HCT116 (cell line): ENCODE results near the gene DCAF11. TPM values are rescaled to one million over a fixed set of nuclear protein-coding genes. Genes with fewer than 3 reads are reported as not detected.
"Not testable (repeated sequence)": the region's sequence is repeated elsewhere in the genome, so short reads cannot be mapped to it uniquely, and the experiment has no call there.

Experiments used
- ATAC-seq: fragments of 200-7000 bp; cut with Tn5 transposase; 2 replicates; pipeline ENCODE4 v1.9.1; 2020; ENCODE audit warnings: mild to moderate bottlenecking, moderate library complexity
- BruUV-seq: library from RNA; stranded (reverse); fragments of 400-500 nt; replicated peaks from 2 replicates; lab custom pipeline; 2021; lab: Mats Ljungman, UMichigan
- CTCF ChIA-PET: fragments of 300-600 bp; sonication (Branson Sonifier 250); formaldehyde crosslinking; loops from one replicate; lab custom pipeline; 2021; ENCODE audit warnings: antibody characterized with exemption; lab: Charles Lee
- POLR2A ChIA-PET: fragments of 300-600, 350-600 bp; sonication (Branson Sonifier 250); formaldehyde crosslinking; loops from one replicate; lab custom pipeline; 2021; ENCODE audit warnings: antibody characterized with exemption; lab: Charles Lee
- RAD21 ChIA-PET, 2 experiments: fragments of 300-600 bp; sonication (Branson Sonifier 250); formaldehyde crosslinking; loops; one replicate each; lab custom pipeline; 2023; ENCODE audit warnings: low total read pairs in 2 of 2; ENCODE audit not compliant: uncharacterized antibody in 2 of 2, unreplicated experiment in 2 of 2, low non-redundant PET in 1 of 2; lab: Charles Lee
- DNase-seq: peaks from one replicate; pipeline ENCODE4 v3.0.0-alpha.2; 2010; ENCODE audit warnings: low read depth, low spot score
- H2AFZ ChIP-seq: fragments of 200-600 bp; shearing (Covaris generic), sonication (generic); 2 replicates; pipeline ENCODE4 v1.6.1; 2017; ENCODE audit warnings: low read depth, mixed run types, mixed read lengths, antibody characterized with exemption, low read length; ENCODE audit not compliant: poor library complexity, severe bottlenecking
- H3K27ac ChIP-seq: 2 replicates; pipeline ENCODE4 v1.5.1; 2012; ENCODE audit warnings: low read depth, low read length
- H3K27me3 ChIP-seq: fragments of 200-600 bp; sonication (generic); 2 replicates; pipeline ENCODE4 v1.6.1; 2016; ENCODE audit warnings: mixed run types, low read length, mixed read lengths; ENCODE audit not compliant: insufficient read depth
- H3K36me3 ChIP-seq, 2 experiments: fragments of 200-500 bp in 1 of 2; fragments of 200-600 bp in 1 of 2; sonication (Bioruptor generic) in 1 of 2; sonication (generic) in 1 of 2; 2 replicates each; pipeline versions ENCODE4 v1.5.1 to v1.6.1; 2014 to 2016; ENCODE audit warnings: low read length in 2 of 2, inconsistent platforms in 1 of 2, mixed read lengths in 1 of 2, mixed run types in 1 of 2; ENCODE audit not compliant: insufficient read depth in 2 of 2, control insufficient read depth in 1 of 2
- H3K4me1 ChIP-seq, 2 experiments: fragments of 200-600 bp in 1 of 2; sonication (generic) in 1 of 2; 2 replicates each; pipeline versions ENCODE4 v1.5.1 to v1.6.1; 2012 to 2017; ENCODE audit warnings: low read length in 2 of 2, inconsistent platforms in 1 of 2, mild to moderate bottlenecking in 1 of 2, mixed read lengths in 1 of 2, mixed run types in 1 of 2, moderate library complexity in 1 of 2; ENCODE audit not compliant: insufficient read depth in 2 of 2, control insufficient read depth in 1 of 2
- H3K4me2 ChIP-seq: fragments of 200-600 bp; sonication (generic); 2 replicates; pipeline ENCODE4 v1.6.1; 2017; ENCODE audit warnings: mixed run types, low read length, mixed read lengths
- H3K4me3 ChIP-seq, 2 experiments: fragments of 200-600 bp in 1 of 2; sonication (generic) in 1 of 2; replicated peaks in 1 of 2; 2 replicates each; pipeline ENCODE4 v1.5.1; 2011 to 2016; ENCODE audit warnings: low read length in 2 of 2, control low read depth in 1 of 2, low read depth in 1 of 2, mild to moderate bottlenecking in 1 of 2, mixed read lengths in 1 of 2, mixed run types in 1 of 2
- H3K79me2 ChIP-seq: fragments of 200-600 bp; sonication (generic); 2 replicates; pipeline ENCODE4 v1.6.1; 2017; ENCODE audit warnings: mild to moderate bottlenecking, mixed run types, low read length, moderate library complexity, mixed read lengths; ENCODE audit not compliant: insufficient read depth
- H3K9ac ChIP-seq: fragments of 200-600 bp; sonication (generic); 2 replicates; pipeline ENCODE4 v1.6.1; 2016; ENCODE audit warnings: low read length, mixed read lengths
- H3K9me2 ChIP-seq: fragments of 200-600 bp; sonication (generic), shearing (Covaris generic); 2 replicates; pipeline ENCODE4 v1.6.1; 2017; ENCODE audit warnings: mixed run types, mild to moderate bottlenecking, moderate library complexity; ENCODE audit not compliant: insufficient read depth
- H3K9me3 ChIP-seq, 2 experiments: fragments of 200-500 bp in 1 of 2; fragments of 200-600 bp in 1 of 2; sonication (Bioruptor generic) in 1 of 2; sonication (generic) in 1 of 2; 2 replicates each; pipeline ENCODE4 v1.6.1; 2014 to 2017; ENCODE audit warnings: low read length in 2 of 2, mixed read lengths in 2 of 2, inconsistent platforms in 1 of 2, low read depth in 1 of 2, mild to moderate bottlenecking in 1 of 2, mixed run types in 1 of 2, moderate library complexity in 1 of 2; ENCODE audit not compliant: control insufficient read depth in 1 of 2, insufficient read depth in 1 of 2
- H4K20me1 ChIP-seq: fragments of 200-600 bp; sonication (generic), shearing (Covaris generic); 2 replicates; pipeline ENCODE4 v1.6.1; 2017; ENCODE audit warnings: mixed run types, mild to moderate bottlenecking, moderate library complexity; ENCODE audit not compliant: insufficient read depth
- CBX3 ChIP-seq: IDR thresholded peaks from 2 replicates; pipeline ENCODE4 v1.6.1; 2012; ENCODE audit warnings: low read depth
- CTCF ChIP-seq, 3 experiments: fragments of 200-600 bp in 1 of 3; sonication (generic) in 1 of 3; IDR thresholded peaks in 2 of 3; conservative IDR thresholded peaks in 1 of 3; 2 replicates each; pipeline ENCODE4 v1.5.1; 2012 to 2017; ENCODE audit warnings: low read depth in 2 of 3, low read length in 2 of 3, antibody characterized with exemption in 1 of 3, borderline replicate concordance in 1 of 3, control low read depth in 1 of 3, mild to moderate bottlenecking in 1 of 3, mixed read lengths in 1 of 3, mixed run types in 1 of 3, moderate library complexity in 1 of 3; ENCODE audit not compliant: insufficient read depth in 1 of 3
- ELF1 ChIP-seq: IDR thresholded peaks from 2 replicates; pipeline ENCODE4 v1.6.1; 2012; ENCODE audit warnings: low read depth, borderline replicate concordance
- EZH2 ChIP-seq: fragments of 200-600 bp; sonication (generic); IDR thresholded peaks from 2 replicates; pipeline ENCODE4 v1.6.1; 2017; ENCODE audit warnings: antibody characterized with exemption, mixed run types
- EZH2phosphoT487 ChIP-seq: fragments of 200-600 bp; IDR thresholded peaks from 2 replicates; pipeline ENCODE4 v1.6.1; 2018; ENCODE audit warnings: antibody characterized with exemption, borderline replicate concordance
- JUND ChIP-seq: IDR thresholded peaks from 2 replicates; pipeline ENCODE4 v1.6.1; 2012
- MAX ChIP-seq: IDR thresholded peaks from 2 replicates; pipeline ENCODE4 v1.6.1; 2012
- POLR2A ChIP-seq: IDR thresholded peaks from 2 replicates; pipeline ENCODE4 v1.7.0; 2011; ENCODE audit warnings: borderline replicate concordance; ENCODE audit not compliant: insufficient read depth, insufficient read length; ENCODE audit errors: extremely low read depth
- POLR2AphosphoS5 ChIP-seq: IDR thresholded peaks from 2 replicates; pipeline ENCODE4 v1.6.1; 2011; ENCODE audit warnings: mild to moderate bottlenecking, low read depth, low read length, moderate library complexity
- RAD21 ChIP-seq: IDR thresholded peaks from 2 replicates; pipeline ENCODE4 v1.6.1; 2012; ENCODE audit warnings: low read depth, mild to moderate bottlenecking
- SIN3A ChIP-seq: IDR thresholded peaks from 2 replicates; pipeline ENCODE4 v1.6.1; 2012; ENCODE audit warnings: low read depth
- TCF7L2 ChIP-seq: IDR thresholded peaks from 2 replicates; pipeline ENCODE4 v1.7.0; 2011; ENCODE audit warnings: borderline replicate concordance, inconsistent platforms; ENCODE audit not compliant: insufficient read depth, insufficient read length; ENCODE audit errors: extremely low read depth
- YY1 ChIP-seq: IDR thresholded peaks from 2 replicates; pipeline ENCODE4 v1.6.1; 2011; ENCODE audit warnings: low read length, low read depth, moderate library complexity, mild to moderate bottlenecking; ENCODE audit not compliant: insufficient replicate concordance; ENCODE audit errors: extremely low read depth
- ZFX ChIP-seq: fragments of 450-650 bp; IDR thresholded peaks from 2 replicates; pipeline ENCODE4 v1.6.1; 2017
- intact Hi-C: fragments of 100-400 bp; cut with micrococcal nuclease; formaldehyde crosslinking; loops from 2 replicates; pipeline ENCODE4 v1.10.0; 2022
- total RNA-seq: library from RNA; stranded (reverse); gene quantifications from one replicate; pipeline ENCODE4 v1.2.1, GENCODE V29; 2021; ENCODE audit not compliant: unreplicated experiment

DCAF11 gene
- total RNA-seq, 1 experiment from 2014 or later = 47.5 TPM

GRCh38 chr14:24102357-24103048, 12.1 kb upstream of the DCAF11 start (continued):
- TF ChIP-seq CTCF (IDR thresholded peaks at IDR 0.05 in 2 of 3, conservative IDR thresholded peaks at IDR 0.05 in 1 of 3; ENCODE audit: borderline replicate concordance in 1 of 3, insufficient read depth in 1 of 3, low read depth in 2 of 3, low read length in 2 of 3) (no peak), POLR2AphosphoS5 (no peak)

GRCh38 chr14:24103451-24103850, 11.1 kb upstream of the DCAF11 start:
- intact Hi-C loops = no loop called here
- H2AFZ ChIP-seq = no peak overlapping the region
- TF ChIP-seq TCF7L2 (no peak), JUND (no peak), ZFX (no peak), YY1 (no peak), POLR2A (no peak), ELF1 (no peak), EZH2 (no peak), RAD21 (no peak), EZH2phosphoT487 (no peak), SIN3A (no peak), MAX (no peak), CBX3 (no peak)
- H3K9me3 ChIP-seq = peaks cover 0 to 5% of the 10 kb centered on the region in 2 experiments; a peak in 1 of 4 replicates
- H3K4me3 ChIP-seq = no peak overlapping the region
- H3K36me3 ChIP-seq = no peaks in the 10 kb centered on the region
- BruUV-seq = TSS peak; percentile 20
- H3K27ac ChIP-seq = no peak overlapping the region
- no peaks in the 10 kb centered on the region for H4K20me1 ChIP-seq
- CTCF ChIA-PET = no interaction called here
- no peaks in the 10 kb centered on the region for H3K27me3 ChIP-seq
- POLR2A ChIA-PET = interaction anchor here (1.7 kb wide), 1 partner anchor 9 kb away, joined by 14 read pairs; the partner anchor contains the start of gene PCK2
- H3K4me1 ChIP-seq = peaks cover 0 to under 1% of the 10 kb centered on the region in 2 experiments; a peak in 1 of 4 replicates
- H3K9me2 ChIP-seq = no peaks in the 10 kb centered on the region
- no peak for DNase-seq
- H3K79me2 ChIP-seq = no peaks in the 10 kb centered on the region
- ATAC-seq = no peak
- no peak overlapping the region for H3K4me2 ChIP-seq
- H3K9ac ChIP-seq = no peak overlapping the region
- RAD21 ChIA-PET = no interaction called here

GRCh38 chr14:24105609-24106239, 8.9 kb upstream of the DCAF11 start:
- H3K9me3 ChIP-seq, H3K9ac ChIP-seq, intact Hi-C loops, H3K36me3 ChIP-seq, H3K4me1 ChIP-seq, H2AFZ ChIP-seq, H3K4me3 ChIP-seq, H3K79me2 ChIP-seq, H3K27me3 ChIP-seq, DNase-seq, BruUV-seq, ATAC-seq, H3K27ac ChIP-seq, H3K9me2 ChIP-seq, H4K20me1 ChIP-seq, H3K4me2 ChIP-seq: not testable (repeated sequence)
- POLR2A ChIA-PET = interaction anchor here (0.9 to 3.6 kb wide), 4 partner anchors 9 to 48 kb away, joined by 3 to 20 read pairs (median 6); partner anchors contain the start of genes DCAF11, NRL and PCK2
- RAD21 ChIA-PET = interaction anchor here in 1 of 2 experiments (1.5 kb wide), 1 partner anchor 48 kb away, joined by 4 read pairs; no protein-coding TSS in a partner anchor
- CTCF ChIA-PET = interaction anchor here (5.4 kb wide), 1 partner anchor 49 kb away, joined by 116 read pairs; no protein-coding TSS in a partner anchor
